ENCODE data around the gene TMEM212.
"Not testable (repeated sequence)": the region's sequence is repeated elsewhere in the genome, so short reads cannot be mapped to it uniquely, and the experiment has no call there.

TMEM212 gene

DNA sequence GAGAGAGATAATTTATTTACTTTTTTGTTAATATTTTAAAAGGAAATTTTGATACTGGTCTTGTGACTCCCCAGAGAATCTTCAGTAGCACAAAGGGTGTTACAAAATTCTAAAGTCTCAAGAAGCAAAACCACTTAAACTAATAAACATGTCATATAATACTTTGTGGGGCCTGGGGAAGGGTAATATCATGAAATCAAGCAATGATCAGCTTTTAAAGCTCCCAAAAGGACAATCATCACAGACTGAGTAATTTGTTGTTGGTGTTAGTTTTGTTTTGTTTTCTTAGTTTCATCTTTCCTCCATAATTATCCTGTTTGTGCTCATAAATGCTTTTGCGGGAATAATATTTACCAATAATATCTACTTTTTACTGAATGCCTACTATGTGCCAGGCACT lies 55.0 kb downstream of the TMEM212 start:
- H3K79me2 ChIP-seq (ENCODE audit: control insufficient read depth, insufficient read depth, low read length) = no peaks in the 10 kb centered on the region
- WGBS (ENCODE audit: extremely low coverage, insufficient coverage, low lambda C conversion rate) = no CpG with 5 or more reads among the region's 1 CpG
- no peak overlapping the region for H3K4me2 ChIP-seq (ENCODE audit: low read length)

DNA sequence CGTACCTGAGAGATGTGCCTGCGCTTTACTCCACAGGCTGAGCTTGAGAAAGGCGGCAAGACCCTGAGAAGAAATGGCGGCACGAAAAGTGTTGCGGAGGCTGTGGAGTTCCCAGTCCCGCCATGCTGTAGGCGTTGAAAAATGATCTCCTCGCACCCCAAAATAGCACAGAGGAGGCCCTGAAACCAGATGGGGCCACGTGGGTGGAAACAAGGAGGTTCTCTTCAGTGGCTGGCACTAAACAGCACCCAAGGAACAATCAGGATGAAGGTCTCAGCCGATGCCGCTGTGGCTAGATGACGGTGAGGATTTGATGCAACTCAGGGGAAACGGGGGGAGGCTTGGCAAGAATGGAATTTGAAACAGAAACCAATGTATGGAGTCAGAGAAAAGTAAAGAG lies 57.3 kb downstream of the TMEM212 start:
- Histone ChIP-seq H2BK120ac (ENCODE audit: low read depth, low read length) (no peak overlapping the region), H3K23ac (ENCODE audit: low read length) (no peak overlapping the region), H3K9ac (ENCODE audit: low read length) (no peak overlapping the region), H3K79me2 (ENCODE audit: control insufficient read depth, insufficient read depth, low read length) (no peaks in the 10 kb centered on the region), H3K18ac (ENCODE audit: low read length) (no peak overlapping the region), H3K27ac (ENCODE audit: low read depth, low read length) (no peak overlapping the region), H3K4me3 (ENCODE audit: low read length) (no peak overlapping the region), H2BK5ac (ENCODE audit: low read length) (no peak overlapping the region), H3K56ac (ENCODE audit: low read length) (no peak overlapping the region), H3K4me1 (ENCODE audit: control insufficient read depth, low read depth, low read length) (no peaks in the 10 kb centered on the region), H4K5ac (ENCODE audit: low read length) (no peak overlapping the region), H3K4me2 (ENCODE audit: low read length) (no peak overlapping the region), H2BK15ac (replicated peaks; ENCODE audit: low read depth) (no peak overlapping the region), H3K4ac (ENCODE audit: low read depth, low read length) (no peak overlapping the region), H3K79me1 (ENCODE audit: low read length) (no peaks in the 10 kb centered on the region), H3K27me3 (ENCODE audit: insufficient read depth, low read length, poor library complexity) (no peaks in the 10 kb centered on the region), H2AK5ac (ENCODE audit: low read length) (no peak overlapping the region), H3K36me3 (ENCODE audit: control insufficient read depth, insufficient read depth, low read length) (no peaks in the 10 kb centered on the region), H4K8ac (ENCODE audit: low read depth, low read length) (no peak overlapping the region)
- WGBS (ENCODE audit: extremely low coverage, insufficient coverage, low lambda C conversion rate) = no CpG with 5 or more reads among the region's 14 CpGs
- no peak for DNase-seq

More for the DNA sequence above, 55.0 kb downstream of the TMEM212 start:
- H3K27ac ChIP-seq (ENCODE audit: low read depth, low read length) = no peak overlapping the region
- H3K23ac ChIP-seq (ENCODE audit: low read length) = no peak overlapping the region
- no peaks in the 10 kb centered on the region for H3K27me3 ChIP-seq (ENCODE audit: insufficient read depth, low read length, poor library complexity)
- H3K9ac ChIP-seq (ENCODE audit: low read length) = no peak overlapping the region
- H2BK5ac ChIP-seq (ENCODE audit: low read length) = no peak overlapping the region
- H3K79me1 ChIP-seq (ENCODE audit: low read length) = no peaks in the 10 kb centered on the region
- H4K8ac ChIP-seq (ENCODE audit: low read depth, low read length) = no peak overlapping the region
- no peaks in the 10 kb centered on the region for H3K36me3 ChIP-seq (ENCODE audit: control insufficient read depth, insufficient read depth, low read length)
- no peak overlapping the region for H2BK15ac ChIP-seq (replicated peaks; ENCODE audit: low read depth)
- H3K4me3 ChIP-seq (ENCODE audit: low read length) = no peak overlapping the region
- no peak overlapping the region for H2AK5ac ChIP-seq (ENCODE audit: low read length)
- H4K5ac ChIP-seq (ENCODE audit: low read length) = no peak overlapping the region
- H3K18ac ChIP-seq (ENCODE audit: low read length) = no peak overlapping the region
- no peak overlapping the region for H3K4ac ChIP-seq (ENCODE audit: low read depth, low read length)
- no peaks in the 10 kb centered on the region for H3K4me1 ChIP-seq (ENCODE audit: control insufficient read depth, low read depth, low read length)
- H3K56ac ChIP-seq (ENCODE audit: low read length) = no peak overlapping the region
- no peak overlapping the region for H2BK120ac ChIP-seq (ENCODE audit: low read depth, low read length)
- no peak for DNase-seq

DNA sequence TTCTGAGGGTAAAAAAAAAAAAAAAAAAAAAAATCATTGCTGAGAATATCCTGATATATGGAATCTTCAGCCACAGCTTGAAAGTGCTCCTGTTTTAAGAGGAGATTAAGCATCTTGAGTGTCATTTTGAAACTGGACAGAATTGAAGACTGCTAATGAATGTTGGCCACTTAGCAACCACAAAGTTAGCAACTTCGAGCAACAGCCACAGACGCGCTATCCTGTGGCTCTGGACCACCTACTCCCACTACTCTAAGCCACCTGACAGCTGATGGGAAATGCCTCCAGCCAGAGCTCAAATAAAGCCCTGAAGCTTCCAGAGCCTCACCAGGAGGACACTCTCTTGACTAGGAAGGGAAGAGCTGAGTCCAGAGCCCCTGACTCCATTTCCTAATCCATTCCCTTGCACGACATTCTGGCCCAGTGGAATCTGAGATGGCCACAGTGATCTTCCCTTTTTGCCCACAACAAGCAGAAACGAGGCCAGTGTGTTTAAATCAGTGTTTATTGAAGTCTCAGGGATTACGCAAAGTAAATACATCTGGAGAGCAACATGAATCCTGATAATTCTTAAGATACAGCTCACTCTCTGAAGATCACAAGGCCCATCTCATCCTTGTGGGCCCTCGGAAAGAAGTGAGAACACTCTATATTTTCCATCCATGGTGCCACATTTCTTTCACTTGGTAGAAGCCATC lies 58.6 kb downstream of the TMEM212 start:
- Histone ChIP-seq H4K8ac (ENCODE audit: low read depth, low read length) (no peak overlapping the region), H3K4me1 (ENCODE audit: control insufficient read depth, low read depth, low read length) (no peaks in the 10 kb centered on the region), H2BK120ac (ENCODE audit: low read depth, low read length) (no peak overlapping the region), H2BK15ac (replicated peaks; ENCODE audit: low read depth) (no peak overlapping the region), H3K79me2 (ENCODE audit: control insufficient read depth, insufficient read depth, low read length) (no peaks in the 10 kb centered on the region), H3K36me3 (ENCODE audit: control insufficient read depth, insufficient read depth, low read length) (no peaks in the 10 kb centered on the region), H3K27me3 (ENCODE audit: insufficient read depth, low read length, poor library complexity) (no peaks in the 10 kb centered on the region), H3K56ac (ENCODE audit: low read length) (no peak overlapping the region), H3K23ac (ENCODE audit: low read length) (no peak overlapping the region), H2BK5ac (ENCODE audit: low read length) (no peak overlapping the region), H3K27ac (ENCODE audit: low read depth, low read length) (no peak overlapping the region), H2AK5ac (ENCODE audit: low read length) (no peak overlapping the region), H3K4me2 (ENCODE audit: low read length) (no peak overlapping the region), H3K18ac (ENCODE audit: low read length) (no peak overlapping the region), H3K79me1 (ENCODE audit: low read length) (no peaks in the 10 kb centered on the region), H4K5ac (ENCODE audit: low read length) (no peak overlapping the region), H3K4me3 (ENCODE audit: low read length) (no peak overlapping the region), H3K4ac (ENCODE audit: low read depth, low read length) (no peak overlapping the region), H3K9ac (ENCODE audit: low read length) (no peak overlapping the region)
- no CpG with 5 or more reads among the region's 7 CpGs for WGBS (ENCODE audit: extremely low coverage, insufficient coverage, low lambda C conversion rate)
- DNase-seq = no peak

DNA sequence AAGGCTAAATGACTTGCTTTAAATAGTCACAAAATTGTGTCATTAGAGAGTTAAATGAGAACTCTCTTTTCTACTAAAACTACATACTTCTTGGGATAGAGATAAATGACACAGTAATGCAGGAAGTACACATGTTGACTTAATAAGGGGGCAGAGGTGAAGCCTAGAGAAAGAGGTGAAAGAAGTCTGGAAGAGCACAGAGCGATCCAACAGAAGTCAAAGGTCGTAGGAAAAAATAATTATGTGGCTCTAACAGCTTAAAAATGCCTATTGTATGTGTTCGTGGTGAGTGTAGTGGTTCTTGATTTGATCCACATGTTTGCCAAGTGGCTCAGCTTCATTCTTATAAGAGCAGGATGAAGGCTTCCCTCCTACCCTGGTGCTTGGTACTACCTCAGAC lies 61.7 kb downstream of the TMEM212 start:
- H3K4me3 ChIP-seq (ENCODE audit: low read length) = no peak overlapping the region
- H2BK120ac ChIP-seq (ENCODE audit: low read depth, low read length) = no peak overlapping the region
- no peak overlapping the region for H2BK15ac ChIP-seq (replicated peaks; ENCODE audit: low read depth)
- H3K4me1 ChIP-seq (ENCODE audit: control insufficient read depth, low read depth, low read length) = no peaks in the 10 kb centered on the region
- no peaks in the 10 kb centered on the region for H3K36me3 ChIP-seq (ENCODE audit: control insufficient read depth, insufficient read depth, low read length)
- no peak overlapping the region for H3K4ac ChIP-seq (ENCODE audit: low read depth, low read length)
- H3K27me3 ChIP-seq (ENCODE audit: insufficient read depth, low read length, poor library complexity) = no peaks in the 10 kb centered on the region
- H3K18ac ChIP-seq (ENCODE audit: low read length) = no peak overlapping the region
- no peak overlapping the region for H2BK5ac ChIP-seq (ENCODE audit: low read length)
- H3K79me2 ChIP-seq (ENCODE audit: control insufficient read depth, insufficient read depth, low read length) = no peaks in the 10 kb centered on the region
- no peak overlapping the region for H3K56ac ChIP-seq (ENCODE audit: low read length)
- no peak overlapping the region for H3K4me2 ChIP-seq (ENCODE audit: low read length)
- WGBS (ENCODE audit: extremely low coverage, insufficient coverage, low lambda C conversion rate) = no CpG with 5 or more reads among the region's 3 CpGs
- no peak overlapping the region for H3K9ac ChIP-seq (ENCODE audit: low read length)
- H2AK5ac ChIP-seq (ENCODE audit: low read length) = no peak overlapping the region
- H3K23ac ChIP-seq (ENCODE audit: low read length) = no peak overlapping the region
- no peak overlapping the region for H3K27ac ChIP-seq (ENCODE audit: low read depth, low read length)
- H3K79me1 ChIP-seq (ENCODE audit: low read length) = no peaks in the 10 kb centered on the region
- DNase-seq = no peak
- no peak overlapping the region for H4K8ac ChIP-seq (ENCODE audit: low read depth, low read length)
- H4K5ac ChIP-seq (ENCODE audit: low read length) = no peak overlapping the region

GRCh38 chr3:171906503-171906902 lies 63.4 kb downstream of the TMEM212 start:
- not testable (repeated sequence) for H3K36me3 ChIP-seq (ENCODE audit: control insufficient read depth, insufficient read depth, low read length); H3K27me3 ChIP-seq (ENCODE audit: insufficient read depth, low read length, poor library complexity); H3K79me2 ChIP-seq (ENCODE audit: control insufficient read depth, insufficient read depth, low read length); H2BK5ac ChIP-seq (ENCODE audit: low read length); H3K4me1 ChIP-seq (ENCODE audit: control insufficient read depth, low read depth, low read length); H3K4me3 ChIP-seq (ENCODE audit: low read length); H3K56ac ChIP-seq (ENCODE audit: low read length); H3K18ac ChIP-seq (ENCODE audit: low read length); H3K4me2 ChIP-seq (ENCODE audit: low read length); H4K8ac ChIP-seq (ENCODE audit: low read depth, low read length); DNase-seq; H2BK15ac ChIP-seq (replicated peaks; ENCODE audit: low read depth); H2AK5ac ChIP-seq (ENCODE audit: low read length); H3K27ac ChIP-seq (ENCODE audit: low read depth, low read length); H3K79me1 ChIP-seq (ENCODE audit: low read length); H3K9ac ChIP-seq (ENCODE audit: low read length); H2BK120ac ChIP-seq (ENCODE audit: low read depth, low read length); H3K4ac ChIP-seq (ENCODE audit: low read depth, low read length); H4K5ac ChIP-seq (ENCODE audit: low read length); H3K23ac ChIP-seq (ENCODE audit: low read length)
- no CpG with 5 or more reads among the region's 6 CpGs for WGBS (ENCODE audit: extremely low coverage, insufficient coverage, low lambda C conversion rate)

Measured in mesendoderm (in vitro differentiated cells).